K562 (cell line): ENCODE data around the gene MAD2L1. TPM values are rescaled to one million over a fixed set of nuclear protein-coding genes. Genes with fewer than 3 reads are reported as not detected.

Experiments
- ATAC-seq: fragments of 200-7000 bp; cut with Tn5 transposase; 3 replicates; pipeline ENCODE4 v1.9.1; 2020; ENCODE audit warnings: moderate library complexity
- BruUV-seq: library from RNA; stranded (reverse); fragments of 400-500 nt; replicated peaks from 2 replicates; lab custom pipeline; 2021; lab: Mats Ljungman, UMichigan
- CTCF ChIA-PET: fragments of 300-600 bp; formaldehyde crosslinking; extraction: SDS; loops from one replicate; lab custom pipeline; 2021; ENCODE audit warnings: low intra/inter-chr PET ratio; lab: Yijun Ruan, JAX
- POLR2A ChIA-PET: fragments of 300-600, 350-650 bp; sonication (Branson Sonifier 250); formaldehyde crosslinking; extraction: SDS; loops from one replicate; lab custom pipeline; 2021; ENCODE audit warnings: antibody characterized with exemption, inconsistent platforms; lab: Yijun Ruan, JAX
- DNase-seq, 4 experiments: peaks; one replicate each; pipeline versions ENCODE4 v3.0.0 to v3.0.0-alpha.2; 2011 to 2018; ENCODE audit warnings: low spot score in 3 of 4, mixed read lengths in 3 of 4; ENCODE audit errors: extremely low read depth in 1 of 4
- FAIRE-seq: peaks from 2 replicates; lab custom pipeline; 2011; peaks lifted over from hg19 to GRCh38; lab: Jason Lieb, UNC
- H2AFZ ChIP-seq: 2 replicates; pipeline ENCODE4 v1.6.0; 2011; ENCODE audit warnings: low read depth, low read length, control low read depth, inconsistent platforms
- H3K27ac ChIP-seq: fragments of 200-600 bp; 3 replicates; pipeline ENCODE4 v1.8.0; 2011; ENCODE audit warnings: low read depth, mild to moderate bottlenecking, control low read depth, inconsistent platforms, low read length, moderate library complexity, mixed read lengths; ENCODE audit errors: extremely low read depth
- H3K27me3 ChIP-seq, 2 experiments: fragments of 300-600 bp in 1 of 2; 2 replicates in 1 of 2; 3 replicates in 1 of 2; pipeline versions ENCODE4 v1.6.0 to v1.8.0; 2011; ENCODE audit warnings: inconsistent platforms in 2 of 2, low read length in 2 of 2, mild to moderate bottlenecking in 1 of 2, mixed read lengths in 1 of 2, moderate library complexity in 1 of 2; ENCODE audit not compliant: control insufficient read depth in 2 of 2, insufficient read depth in 2 of 2
- H3K36me3 ChIP-seq: fragments of 300-600 bp; 3 replicates; pipeline ENCODE4 v1.8.0; 2011; ENCODE audit warnings: mild to moderate bottlenecking, low read length, inconsistent platforms; ENCODE audit not compliant: control insufficient read depth, insufficient read depth
- H3K4me1 ChIP-seq, 2 experiments: fragments of 200-600 bp in 1 of 2; replicated peaks in 1 of 2; 2 replicates in 1 of 2; 3 replicates in 1 of 2; pipeline versions ENCODE4 v1.5.1 to v1.8.0; 2011; ENCODE audit warnings: inconsistent platforms in 2 of 2, low read length in 2 of 2, mild to moderate bottlenecking in 1 of 2, mixed read lengths in 1 of 2, moderate library complexity in 1 of 2; ENCODE audit not compliant: control insufficient read depth in 2 of 2, insufficient read depth in 2 of 2
- H3K4me2 ChIP-seq: 2 replicates; pipeline ENCODE4 v1.6.1; 2011; ENCODE audit warnings: low read length, control low read depth, inconsistent platforms, mixed read lengths; ENCODE audit not compliant: insufficient read depth
- H3K4me3 ChIP-seq: fragments of 200-600 bp; sonication (generic), shearing (Covaris generic); 2 replicates; pipeline ENCODE4 v1.5.1; 2016; ENCODE audit warnings: control low read depth, inconsistent platforms
- H3K79me2 ChIP-seq: fragments of 200-600 bp; 3 replicates; pipeline ENCODE4 v1.8.0; 2011; ENCODE audit warnings: low read length, inconsistent platforms; ENCODE audit not compliant: control insufficient read depth, insufficient read depth
- H3K9ac ChIP-seq, 2 experiments: 2 replicates each; pipeline versions ENCODE4 v1.6.0 to v1.6.1; 2011; ENCODE audit warnings: low read depth in 2 of 2, low read length in 2 of 2, control low read depth in 1 of 2, inconsistent platforms in 1 of 2, mild to moderate bottlenecking in 1 of 2, mixed read lengths in 1 of 2; ENCODE audit not compliant: insufficient read depth in 1 of 2
- H3K9me1 ChIP-seq: one replicate; pipeline ENCODE4 v1.6.0; 2011; ENCODE audit warnings: inconsistent platforms, mild to moderate bottlenecking, low read length, moderate library complexity; ENCODE audit not compliant: control insufficient read depth, insufficient read depth
- H3K9me3 ChIP-seq: replicated peaks from 2 replicates; pipeline ENCODE4 v1.5.1; 2011; ENCODE audit warnings: low read depth, low read length, inconsistent platforms; ENCODE audit not compliant: control insufficient read depth, insufficient read depth
- H4K20me1 ChIP-seq: replicated peaks from 2 replicates; pipeline ENCODE4 v1.6.1; 2011; ENCODE audit warnings: low read length, inconsistent platforms, mixed read lengths; ENCODE audit not compliant: control insufficient read depth, insufficient read depth
- ETS2 ChIP-seq: IDR thresholded peaks from 2 replicates; pipeline ENCODE4 v1.6.1; 2016; ENCODE audit warnings: borderline replicate concordance, missing genetic modification characterization, mild to moderate bottlenecking, moderate library complexity, missing compliant biosample characterization; ENCODE audit not compliant: poor library complexity, severe bottlenecking
- FOXK2 ChIP-seq, 2 experiments: fragments of 450-650 bp; IDR thresholded peaks in 1 of 2; conservative IDR thresholded peaks in 1 of 2; 2 replicates each; pipeline ENCODE4 v1.6.1; 2016; ENCODE audit warnings: low read depth in 2 of 2, mild to moderate bottlenecking in 1 of 2
- GTF2A2 ChIP-seq: IDR thresholded peaks from 2 replicates; pipeline ENCODE4 v1.6.1; 2016; ENCODE audit warnings: mild to moderate bottlenecking, missing genetic modification characterization, missing compliant biosample characterization
- HBP1 ChIP-seq: fragments of 450-650 bp; formaldehyde crosslinking; IDR thresholded peaks from 2 replicates; pipeline ENCODE4 v1.4.0; 2022; ENCODE audit warnings: missing genetic modification characterization
- HMG20B ChIP-seq: fragments of 250-450 bp; sonication (Bioruptor Pico); IDR thresholded peaks from 2 replicates; pipeline ENCODE4 v1.5.0; 2021; ENCODE audit warnings: mild to moderate bottlenecking
- HNRNPLL ChIP-seq: fragments of 200-400 bp; formaldehyde crosslinking; IDR thresholded peaks from 2 replicates; pipeline ENCODE4 v1.6.1; 2017; ENCODE audit warnings: low read length, low read depth, mild to moderate bottlenecking; ENCODE audit not compliant: poor library complexity, severe bottlenecking
- KDM2B ChIP-seq: fragments of 250-450 bp; sonication (Bioruptor Pico); IDR thresholded peaks from 2 replicates; pipeline ENCODE4 v1.8.0; 2021; ENCODE audit warnings: mild to moderate bottlenecking, moderate library complexity
- MAFK ChIP-seq: IDR thresholded peaks from 2 replicates; pipeline ENCODE4 v1.6.1; 2011; ENCODE audit warnings: low read length, improper control_type of control experiment
- PTRF ChIP-seq: fragments of 450-650 bp; IDR thresholded peaks from 2 replicates; pipeline ENCODE4 v1.6.1; 2016; ENCODE audit warnings: mild to moderate bottlenecking, missing genetic modification characterization, missing compliant biosample characterization
- RBM25 ChIP-seq: fragments of 200-400 bp; formaldehyde crosslinking; IDR thresholded peaks from 2 replicates; pipeline ENCODE4 v1.6.1; 2018; ENCODE audit warnings: low read length, low read depth, moderate library complexity; ENCODE audit not compliant: severe bottlenecking
- RFX7 ChIP-seq: fragments of 250-450 bp; sonication (Bioruptor Pico); IDR thresholded peaks from 2 replicates; pipeline ENCODE4 v1.5.1; 2021; ENCODE audit warnings: mild to moderate bottlenecking
- RUNX1 ChIP-seq: sonication (generic); IDR thresholded peaks from 2 replicates; pipeline ENCODE4 v1.6.1; 2016; ENCODE audit warnings: antibody characterized with exemption, low read depth
- SLC30A9 ChIP-seq: fragments of 250-450 bp; sonication (Bioruptor Pico); IDR thresholded peaks from 2 replicates; pipeline ENCODE4 v1.8.0; 2022; ENCODE audit warnings: mild to moderate bottlenecking, moderate library complexity
- SNRNP70 ChIP-seq: fragments of 200-400 bp; formaldehyde crosslinking; optimal IDR thresholded peaks from 2 replicates; pipeline ENCODE3; 2017; ENCODE audit warnings: low read depth, low read length
- STAG1 ChIP-seq: sonication (generic); formaldehyde crosslinking; IDR thresholded peaks from 2 replicates; pipeline ENCODE4 v1.5.0; 2020; ENCODE audit warnings: missing genetic modification reagents, borderline replicate concordance
- SUPT5H ChIP-seq: fragments of 450-650 bp; IDR thresholded peaks from 2 replicates; pipeline ENCODE4 v1.6.1; 2016
- ZBTB9 ChIP-seq: fragments of 450-650 bp; formaldehyde crosslinking; IDR thresholded peaks from 2 replicates; pipeline ENCODE4 v1.4.0; 2020; ENCODE audit warnings: mild to moderate bottlenecking, moderate library complexity
- ZHX1 ChIP-seq: fragments of 150-350 bp; conservative IDR thresholded peaks from 2 replicates; pipeline ENCODE4 v1.6.1; 2014; ENCODE audit warnings: low read length
- WGBS: fragments of 100-300 bp; shearing (Covaris generic); methylation state at CpG from one replicate; pipeline ENCODE4 v1.1.6; 2016; ENCODE audit warnings: low coverage, mixed read lengths; ENCODE audit not compliant: insufficient coverage; ENCODE audit errors: missing lambda C conversion rate; 5-methylcytosine and 5-hydroxymethylcytosine counted together
- in situ Hi-C: fragments of 300-500 bp; cut with MboI; formaldehyde crosslinking; loops from 4 replicates; pipeline ENCODE4 v1.15.0; 2018; ENCODE audit warnings: inconsistent platforms, mixed read lengths
- intact Hi-C: fragments of 100-400 bp; cut with micrococcal nuclease; formaldehyde crosslinking; loops from 2 replicates; pipeline ENCODE4 v1.14.2; 2022
- polyA plus RNA-seq, 8 experiments: library from polyadenylated mRNA; depleted of rRNA in 4 of 8; stranded (reverse) in 5 of 8; unstranded in 3 of 8; fragments of >200 nt; fragmentation: Nextera tagmentation in 2 of 8; fragmentation: Illumina TruSeq in 1 of 8; extraction: Ambion mirVana in 2 of 8; extraction: Trizol in 1 of 8; gene quantifications; 2 replicates each; pipeline versions ENCODE4 v1.2.1 to v1.2.3, GENCODE V29; 2011 to 2014; ENCODE audit warnings: inconsistent platforms in 1 of 8, missing spikeins in 1 of 8
- total RNA-seq, 7 experiments: library from RNA; depleted of rRNA in 6 of 7; stranded (reverse); fragments of >200 nt in 6 of 7; fragmentation: Illumina TruSeq in 2 of 7; extraction: Trizol in 2 of 7; gene quantifications; 2 replicates each; pipeline versions ENCODE4 v1.2.1 to v1.2.3, GENCODE V29; 2011 to 2021; ENCODE audit warnings: low replicate concordance in 1 of 7

The MAD2L1 gene
- total and polyA plus RNA-seq, 9 of the 15 experiments (the other 6 are each of a cell fraction or from before 2014, with no cell fraction given): 75.0 to 494 (median 129) TPM

- no peak for TF ChIP-seq SLC30A9 (CRISPR knock-in tag)
- TF ChIP-seq HBP1 (CRISPR knock-in tag): no peak
- no peak for TF ChIP-seq ZBTB9 (CRISPR knock-in tag)
- no peak for TF ChIP-seq RUNX1
- no peak for TF ChIP-seq SNRNP70
- TF ChIP-seq HNRNPLL: no peak
- TF ChIP-seq PTRF (tag): no peak
- TF ChIP-seq MAFK: no peak
- TF ChIP-seq HMG20B (CRISPR knock-in tag): no peak
- no peak for TF ChIP-seq KDM2B (CRISPR knock-in tag)
- TF ChIP-seq FOXK2 (conservative IDR thresholded peaks at IDR 0.05 in 1 of 2, IDR thresholded peaks at IDR 0.05 in 1 of 2; ENCODE audit: low read depth in 2 of 2): no peak
- TF ChIP-seq SUPT5H: no peak
- TF ChIP-seq GTF2A2 (tag): no peak
- TF ChIP-seq ETS2 (tag): no peak
- TF ChIP-seq STAG1 (CRISPR knock-in tag): no peak
- TF ChIP-seq RFX7 (CRISPR knock-in tag): no peak
- TF ChIP-seq ZHX1: no peak
- TF ChIP-seq RBM25: no peak
- in situ Hi-C loops (loop anchor here (10.0 kb wide), 2 partner anchors 426 to 736 kb away; partner anchors contain the start of gene PDE5A), intact Hi-C loops (loop anchor here (2.0 kb wide), 1 partner anchor 736 kb away; no protein-coding TSS in a partner anchor)
- Histone ChIP-seq H3K4me1 (no peaks in the 10 kb centered on the region; a peak in 1 of 5 replicates), H3K4me2 (no peak overlapping the region), H2AFZ (no peak overlapping the region), H4K20me1 (no peaks in the 10 kb centered on the region), H3K9ac (no peak overlapping the region), H3K4me3 (no peak overlapping the region), H3K9me1 (no peaks in the 10 kb centered on the region), H3K27me3 (no peaks in the 10 kb centered on the region), H3K36me3 (peaks cover 12% of the 10 kb centered on the region; the same call in 2 of the 3 replicates), H3K79me2 (no peaks in the 10 kb centered on the region; the same call in 2 of the 3 replicates), H3K9me3 (no peaks in the 10 kb centered on the region), H3K27ac (no peak overlapping the region)
- ChIA-PET POLR2A (interaction anchor here (0.8 kb wide), 1 partner anchor 10 kb away, joined by 4 read pairs; no protein-coding TSS in a partner anchor), CTCF (interaction anchor here (0.8 kb wide), 1 partner anchor 737 kb away, joined by 3 read pairs; no protein-coding TSS in a partner anchor)
- DNase-seq: no peak
- FAIRE-seq: no peak
- no peak for ATAC-seq
- WGBS: 7% methylated on average over 1 of the region's 1 CpG
- BruUV-seq: no TSS peak
Observed at GRCh38 chr4:120051253-120051652, 15.4 kb downstream of the MAD2L1 start.
